ENCODE results near the gene RTN4. TPM values are rescaled to one million over a fixed set of nuclear protein-coding genes. Genes with fewer than 3 reads are reported as not detected.
A peak's percentile ranks its signal among the peaks of the same experiment; 100 is the strongest.

Gene RTN4
- total RNA-seq, 1 experiment from 2014 or later, result 249 TPM

- peak; percentile 16 for DNase-seq (ENCODE audit: low read depth)
Observed at GRCh38 chr2:54952425-54952824, 97.8 kb downstream of the RTN4 start.

GRCh38 chr2:54950811-54951210 is 99.4 kb downstream of the RTN4 start:
- DNase-seq (ENCODE audit: low read depth), result no peak

- peak; percentile 41 for DNase-seq (ENCODE audit: low read depth)
Observed at GRCh38 chr2:54949431-54949830, 100.8 kb downstream of the RTN4 start.

GRCh38 chr2:54948120-54948519 is 102.1 kb downstream of the RTN4 start:
- no peak for DNase-seq (ENCODE audit: low read depth)

DNA sequence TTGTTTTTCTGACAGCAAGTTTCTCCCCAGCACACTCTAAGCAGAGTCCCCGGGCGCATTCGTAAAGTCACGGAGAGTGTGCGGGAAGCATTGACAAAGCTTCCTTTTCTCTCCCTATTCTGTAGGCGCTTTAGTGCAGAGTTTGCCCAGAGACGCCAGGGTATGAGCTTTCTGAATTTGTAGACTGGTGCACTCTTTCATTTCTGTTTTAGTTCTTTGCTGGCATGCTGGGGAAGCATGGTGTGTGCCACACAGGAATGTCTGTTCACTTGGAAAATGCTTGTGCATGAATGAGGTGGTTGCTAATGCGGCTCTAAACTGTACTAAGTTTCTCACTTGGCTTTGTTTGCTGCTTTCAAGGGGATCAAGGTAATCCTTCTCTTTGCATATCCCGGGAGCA is 102.6 kb downstream of the RTN4 start:
- DNase-seq (ENCODE audit: low read depth), result no peak

DNA sequence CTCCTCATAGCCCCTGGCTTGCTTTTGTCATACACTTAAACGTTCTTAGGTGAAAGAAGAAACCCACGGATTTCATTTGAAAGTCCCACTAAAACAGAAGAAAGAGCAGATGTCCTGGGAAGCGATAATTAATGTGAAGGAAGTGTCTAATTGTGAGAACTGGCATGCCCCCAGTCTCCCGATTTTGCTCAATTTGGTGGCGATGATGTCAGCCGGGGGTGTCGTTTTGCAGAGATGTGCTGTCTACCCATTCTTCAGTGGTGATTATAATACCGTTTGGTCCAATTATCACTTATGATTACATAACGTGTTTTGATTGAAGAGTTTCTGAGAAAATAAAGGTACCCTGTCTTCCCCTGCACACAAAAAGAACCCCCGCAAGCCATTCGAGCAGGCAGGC is 103.1 kb downstream of the RTN4 start:
- no peak for DNase-seq (ENCODE audit: low read depth)

- DNase-seq (ENCODE audit: low read depth), result no peak
Observed at GRCh38 chr2:54946220-54946805, 103.9 kb downstream of the RTN4 start.

- DNase-seq (ENCODE audit: low read depth), result peak; percentile 85
Observed at GRCh38 chr2:54945391-54946219, 104.6 kb downstream of the RTN4 start.

DNA sequence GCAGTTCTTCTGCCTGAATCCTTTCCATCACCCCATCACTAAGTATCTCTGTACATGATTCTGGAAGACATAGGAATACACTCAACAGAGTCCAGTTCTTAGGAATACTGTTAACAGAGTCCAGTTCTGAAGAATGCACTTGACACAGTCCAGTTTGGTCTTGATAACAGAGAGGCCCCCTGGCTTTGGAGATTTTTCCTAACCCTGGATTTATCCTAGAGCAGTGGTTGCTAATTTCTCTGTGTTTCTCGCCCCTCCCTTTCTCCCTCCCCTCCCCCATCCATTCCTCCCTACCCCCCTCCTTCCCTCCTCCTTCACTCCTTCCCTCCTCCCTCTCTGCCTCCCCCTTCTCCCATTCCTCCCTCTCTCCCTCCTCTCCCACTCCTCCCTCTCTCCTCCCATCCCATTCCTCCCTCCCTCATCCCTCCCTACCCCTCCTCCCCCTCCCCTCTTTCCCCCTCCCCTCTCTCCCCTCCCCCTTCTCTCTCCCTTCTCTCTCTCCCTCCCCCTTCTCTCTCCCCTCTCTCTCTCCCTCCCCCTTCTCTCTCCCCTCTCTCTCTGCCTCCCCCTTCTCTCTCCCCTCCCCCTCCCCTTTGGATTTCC is 105.4 kb downstream of the RTN4 start:
- DNase-seq (ENCODE audit: low read depth), result no peak

DNA sequence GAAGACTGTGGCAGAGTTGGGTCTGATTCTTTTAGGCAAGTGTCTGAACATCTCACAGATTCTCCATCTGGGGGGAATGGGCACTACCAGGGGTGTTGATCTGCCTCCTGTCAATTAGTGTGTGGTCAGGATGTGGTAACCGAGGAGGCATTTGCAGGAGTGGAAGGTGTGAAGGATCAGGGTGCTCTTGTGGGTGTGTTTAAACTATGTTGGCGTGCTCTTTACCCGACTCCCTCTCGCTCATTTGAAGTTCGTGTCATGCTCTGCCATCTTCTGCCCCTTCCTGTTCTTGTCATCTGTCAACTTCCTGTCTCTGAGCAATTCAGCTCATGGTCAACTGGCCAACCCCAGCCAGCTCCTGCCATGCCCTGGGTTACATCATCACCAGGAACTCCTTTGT is 107.9 kb downstream of the RTN4 start:
- DNase-seq (ENCODE audit: low read depth), result no peak

DNA sequence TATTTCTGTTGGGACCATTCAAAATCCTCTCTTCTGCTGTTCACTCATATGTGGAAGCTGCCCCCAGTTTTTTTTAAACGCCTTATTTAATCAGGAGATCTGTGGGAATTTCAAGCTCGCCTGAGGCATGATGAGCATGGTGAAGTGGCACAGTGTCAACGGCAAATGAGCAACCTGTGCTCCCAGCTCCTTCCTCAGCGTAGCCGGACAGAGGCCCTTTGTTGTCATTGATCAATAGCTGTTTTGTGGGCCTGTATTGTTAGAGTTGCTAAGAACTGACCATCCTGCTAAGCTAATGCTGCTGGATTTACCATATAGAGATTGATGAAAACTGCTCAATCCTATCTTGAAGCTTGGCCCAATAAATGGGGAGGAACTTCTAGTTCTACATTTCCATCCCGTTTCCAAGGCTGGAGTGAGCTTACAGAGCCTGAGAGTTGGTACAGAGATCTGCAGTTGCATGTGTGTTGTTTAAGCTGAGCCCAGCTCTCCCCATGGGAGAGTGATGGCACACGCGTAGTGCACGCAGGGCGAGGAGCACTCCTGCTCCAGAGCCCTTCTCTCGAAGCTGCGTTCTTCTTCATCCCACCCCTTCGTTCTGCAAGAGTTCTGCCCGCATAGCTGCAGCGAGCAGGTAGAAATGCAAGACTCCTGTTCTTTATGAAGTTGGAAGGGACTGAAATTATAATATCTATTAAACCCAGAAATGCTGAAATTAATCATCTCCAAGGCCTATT is 108.8 kb downstream of the RTN4 start:
- no peak for DNase-seq (ENCODE audit: low read depth)

- DNase-seq (ENCODE audit: low read depth), result no peak
Observed at GRCh38 chr2:54940723-54941122, 109.5 kb downstream of the RTN4 start.

- no peak for DNase-seq (ENCODE audit: low read depth)
Observed at GRCh38 chr2:54939446-54940118, 110.7 kb downstream of the RTN4 start.

DNA sequence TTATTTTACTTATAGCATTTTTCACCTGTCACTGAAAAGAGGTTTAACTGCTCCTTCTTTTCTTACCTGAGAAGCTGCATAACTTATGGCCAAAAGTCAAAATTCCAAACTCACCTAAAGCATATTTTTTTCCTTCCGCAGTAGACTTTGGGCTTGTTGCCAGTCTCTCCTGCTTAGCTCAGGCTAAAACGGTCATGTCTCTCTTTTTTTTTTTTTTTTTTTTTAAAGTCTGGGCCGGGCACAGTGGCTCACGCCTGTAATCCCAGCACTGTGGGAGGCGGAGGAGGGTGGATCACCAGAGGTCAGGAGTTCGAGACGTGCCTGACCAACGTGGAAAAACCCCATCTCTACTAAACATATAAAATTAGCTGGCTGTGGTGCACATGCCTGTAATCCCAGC is 113.5 kb downstream of the RTN4 start:
- peak; percentile 32 for DNase-seq (ENCODE audit: low read depth)

- no peak for DNase-seq (ENCODE audit: low read depth)
Observed at GRCh38 chr2:54935389-54935788, 114.9 kb downstream of the RTN4 start.

- DNase-seq (ENCODE audit: low read depth), result no peak
Observed at GRCh38 chr2:54931473-54931872, 118.8 kb downstream of the RTN4 start.

DNA sequence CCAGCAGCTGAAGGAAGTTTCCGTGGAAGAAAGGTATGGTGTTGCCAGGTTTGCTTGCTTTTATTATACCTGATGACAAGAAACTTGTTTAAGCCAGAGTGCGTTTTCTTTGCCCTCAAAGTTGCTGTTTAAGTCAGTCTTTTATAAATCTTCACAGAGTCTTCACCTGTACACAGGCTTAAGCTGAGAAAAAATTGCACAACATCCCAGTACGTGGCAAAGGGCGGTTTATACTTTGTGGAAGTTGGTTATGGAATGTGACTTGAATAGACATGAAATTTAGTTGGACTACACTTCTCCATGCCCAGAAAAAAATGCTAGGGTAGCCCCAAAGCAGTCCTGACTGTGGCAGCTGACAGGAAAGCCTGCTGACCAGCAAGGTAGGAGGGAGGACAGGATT is 121.5 kb downstream of the RTN4 start:
- no peak for DNase-seq (ENCODE audit: low read depth)

- no peak for DNase-seq (ENCODE audit: low read depth)
Observed at GRCh38 chr2:54927751-54928615, 122.3 kb downstream of the RTN4 start.

DNA sequence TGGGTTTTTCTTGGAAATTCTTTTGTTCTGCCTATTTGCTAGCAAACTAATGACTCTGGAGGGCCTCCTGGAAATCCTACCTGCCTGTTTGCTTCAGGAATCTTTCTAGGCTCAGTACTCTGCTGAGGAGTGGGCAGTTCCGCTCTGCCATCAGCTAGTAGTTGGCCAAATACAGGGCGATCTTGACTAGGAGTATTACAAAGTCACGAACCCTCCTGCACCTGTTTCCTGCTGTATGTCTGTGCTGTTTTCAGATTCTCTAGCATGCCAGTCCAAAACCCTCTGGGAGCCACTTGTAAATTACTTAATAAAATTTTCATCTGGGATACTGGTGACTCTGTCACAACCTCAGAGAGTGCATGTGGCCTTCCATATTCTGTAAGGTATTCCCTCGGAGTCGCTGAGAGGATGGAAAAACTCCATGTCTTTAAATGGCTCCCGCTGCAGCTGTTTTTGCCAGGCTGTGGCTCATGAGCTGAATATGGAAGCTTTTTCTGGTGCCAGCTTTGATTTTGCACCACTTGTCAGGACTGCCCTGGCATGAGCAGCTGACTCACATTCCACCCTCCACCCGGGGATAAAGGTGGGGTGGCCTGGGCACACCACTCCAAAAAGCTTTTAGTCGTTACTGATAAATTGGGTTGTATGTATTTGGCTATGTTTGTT is 123.0 kb downstream of the RTN4 start:
- DNase-seq (ENCODE audit: low read depth), result no peak

DNA sequence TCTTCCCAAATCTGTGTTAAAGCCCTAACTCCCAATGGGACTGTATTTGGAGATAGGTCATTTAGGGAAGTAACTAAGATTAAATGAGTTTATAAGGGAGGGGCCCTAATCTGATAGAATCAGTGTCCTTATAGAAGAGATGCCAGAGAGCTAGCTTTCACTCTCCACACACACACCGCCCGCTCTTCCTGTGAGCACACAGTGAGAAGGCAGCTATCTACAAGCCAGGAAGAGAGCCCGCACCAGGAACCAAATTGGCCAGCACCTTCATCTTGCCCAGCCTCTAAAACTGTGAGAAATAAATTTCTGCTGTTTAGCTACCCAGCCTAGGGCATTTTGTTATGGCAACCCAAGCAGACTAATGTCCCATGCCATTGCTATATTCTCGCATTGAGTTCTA is 125.2 kb downstream of the RTN4 start:
- DNase-seq (ENCODE audit: low read depth), result no peak
